Endothelial cell of umbilical vein (primary cell): Measurements from ENCODE around the gene TIMM17A. TPM values are rescaled to one million over a fixed set of nuclear protein-coding genes. Genes with fewer than 3 reads are reported as not detected.

Experiments
- BruUV-seq: library from RNA; stranded (reverse); fragments of 400-500 nt; replicated peaks from 2 replicates; lab custom pipeline; 2021; lab: Mats Ljungman, UMichigan
- CTCF ChIA-PET: fragments of 300-600, 350-600 bp; sonication (Branson Sonifier 250); formaldehyde crosslinking; loops from one replicate; lab custom pipeline; 2021; ENCODE audit warnings: antibody characterized with exemption, inconsistent platforms; lab: Charles Lee
- POLR2A ChIA-PET: fragments of 300-600, 350-600 bp; sonication (Branson Sonifier 250); formaldehyde crosslinking; loops from one replicate; lab custom pipeline; 2021; ENCODE audit warnings: antibody characterized with exemption, inconsistent platforms; lab: Charles Lee
- DNase-seq: peaks from one replicate; pipeline ENCODE4 v3.0.0-alpha.2; 2011; ENCODE audit warnings: low read depth, low spot score
- FAIRE-seq: peaks from 2 replicates; lab custom pipeline; 2011; peaks lifted over from hg19 to GRCh38; lab: Jason Lieb, UNC
- H2AFZ ChIP-seq: 2 replicates; pipeline ENCODE4 v1.6.0; 2012; ENCODE audit warnings: low read depth, low read length, control low read depth, inconsistent platforms
- H3K27ac ChIP-seq: 2 replicates; pipeline ENCODE4 v1.5.1; 2011; ENCODE audit warnings: low read depth, mild to moderate bottlenecking, control low read depth, low read length, moderate library complexity; ENCODE audit not compliant: insufficient read depth
- H3K27me3 ChIP-seq, 2 experiments: 2 replicates each; pipeline versions ENCODE4 v1.6.0 to v1.6.1; 2011; ENCODE audit warnings: low read length in 2 of 2, mixed read lengths in 1 of 2; ENCODE audit not compliant: control insufficient read depth in 2 of 2, insufficient read depth in 2 of 2
- H3K36me3 ChIP-seq, 2 experiments: 2 replicates in 1 of 2; 3 replicates in 1 of 2; pipeline ENCODE4 v1.5.1; 2011; ENCODE audit warnings: low read length in 2 of 2, mild to moderate bottlenecking in 1 of 2, moderate library complexity in 1 of 2; ENCODE audit not compliant: control insufficient read depth in 2 of 2, insufficient read depth in 2 of 2; ENCODE audit errors: extremely low read depth in 1 of 2
- H3K4me1 ChIP-seq: 3 replicates; pipeline ENCODE4 v1.5.1; 2011; ENCODE audit warnings: mild to moderate bottlenecking, low read length; ENCODE audit not compliant: control insufficient read depth, insufficient read depth; ENCODE audit errors: extremely low read depth
- H3K4me2 ChIP-seq: 2 replicates; pipeline ENCODE4 v1.6.1; 2011; ENCODE audit warnings: low read length, control low read depth, mixed read lengths; ENCODE audit not compliant: insufficient read depth
- H3K4me3 ChIP-seq, 3 experiments: fragments of 200-600 bp in 1 of 3; sonication (generic), shearing (Covaris generic) in 1 of 3; replicated peaks in 1 of 3; 2 replicates each; pipeline ENCODE4 v1.5.1; 2011 to 2016; ENCODE audit warnings: control low read depth in 3 of 3, low read length in 3 of 3, mild to moderate bottlenecking in 2 of 3, inconsistent platforms in 1 of 3, low read depth in 1 of 3, moderate library complexity in 1 of 3; ENCODE audit not compliant: insufficient read depth in 1 of 3
- H3K79me2 ChIP-seq: 2 replicates; pipeline ENCODE4 v1.6.0; 2012; ENCODE audit warnings: low read length, inconsistent platforms; ENCODE audit not compliant: control insufficient read depth, insufficient read depth
- H3K9ac ChIP-seq: replicated peaks from 2 replicates; pipeline ENCODE3; 2011; ENCODE audit warnings: low read length, control low read depth; ENCODE audit not compliant: insufficient read depth; ENCODE audit errors: extremely low read depth
- H3K9me1 ChIP-seq: replicated peaks from 3 replicates; pipeline ENCODE4 v1.6.0; 2011; ENCODE audit warnings: mild to moderate bottlenecking, low read length; ENCODE audit not compliant: control insufficient read depth, insufficient read depth; ENCODE audit errors: extremely low read depth
- H3K9me3 ChIP-seq: replicated peaks from 2 replicates; pipeline ENCODE4 v1.5.1; 2012; ENCODE audit warnings: low read length, inconsistent platforms; ENCODE audit not compliant: control insufficient read depth, insufficient read depth
- H4K20me1 ChIP-seq: replicated peaks from 2 replicates; pipeline ENCODE3; 2011; ENCODE audit warnings: mild to moderate bottlenecking, low read length; ENCODE audit not compliant: control insufficient read depth, insufficient read depth; ENCODE audit errors: extremely low read depth
- EZH2 ChIP-seq: IDR thresholded peaks from 2 replicates; pipeline ENCODE4 v1.6.1; 2012; ENCODE audit warnings: borderline replicate concordance, low read depth, mild to moderate bottlenecking, moderate library complexity, low read length, inconsistent platforms; ENCODE audit not compliant: severe bottlenecking
- FOS ChIP-seq: IDR thresholded peaks from 2 replicates; pipeline ENCODE4 v1.6.1; 2011; ENCODE audit warnings: mild to moderate bottlenecking, low read length, moderate library complexity, borderline replicate concordance; ENCODE audit not compliant: insufficient read depth
- GATA2 ChIP-seq: IDR thresholded peaks from 2 replicates; pipeline ENCODE4 v1.7.0; 2011; ENCODE audit warnings: low read depth, mild to moderate bottlenecking, moderate library complexity, mixed read lengths, low read length; ENCODE audit not compliant: insufficient read length, insufficient read depth
- JUN ChIP-seq: IDR thresholded peaks from 2 replicates; pipeline ENCODE4 v1.6.1; 2011; ENCODE audit warnings: borderline replicate concordance, low read depth; ENCODE audit not compliant: insufficient read length, insufficient read depth
- MYC ChIP-seq: IDR thresholded peaks from one replicate; pipeline ENCODE4 v1.6.1; 2011; ENCODE audit warnings: mild to moderate bottlenecking, low read depth, low read length
- POLR2A ChIP-seq: IDR thresholded peaks from 2 replicates; pipeline ENCODE4 v1.6.1; 2012; ENCODE audit warnings: low read depth, mild to moderate bottlenecking, control low read depth, low read length
- POLR2AphosphoS5 ChIP-seq: IDR thresholded peaks from 2 replicates; pipeline ENCODE4 v1.6.1; 2012; ENCODE audit warnings: low read depth, mild to moderate bottlenecking, control low read depth, low read length, moderate library complexity; ENCODE audit not compliant: insufficient read depth
- dilution Hi-C: fragments of 300-500 bp; cut with MboI; formaldehyde crosslinking; loops from one replicate; pipeline ENCODE4 v1.15.0; 2019; ENCODE audit warnings: low sequenced_read_pairs; ENCODE audit not compliant: extremely low pct_ligation_motif_present
- intact Hi-C: fragments of 100-400 bp; cut with micrococcal nuclease; formaldehyde crosslinking; loops from one replicate; pipeline ENCODE4 v1.10.0; 2022
- polyA plus RNA-seq, 4 experiments: library from polyadenylated mRNA; depleted of rRNA in 3 of 4; stranded (reverse) in 3 of 4; unstranded in 1 of 4; fragments of >200 nt; gene quantifications; 2 replicates each; pipeline versions ENCODE4 v1.2.1 to v1.2.3, GENCODE V29; 2011 to 2012; ENCODE audit warnings: missing spikeins in 1 of 4
- total RNA-seq: library from RNA; stranded (reverse); gene quantifications from 2 replicates; pipeline ENCODE4 v1.2.3, GENCODE V29; 2021
- TF ChIP-seq, protein P1 (sequence below): IDR thresholded peaks from 2 replicates; pipeline ENCODE4 v1.6.1; 2011; ENCODE audit not compliant: insufficient read depth, insufficient read length
- TF ChIP-seq, protein P2 (sequence below), 2 donors: IDR thresholded peaks; 1 replicate in 1 of 2; 2 replicates in 1 of 2; pipeline ENCODE4 v1.5.1; 2011; ENCODE audit warnings: low read length in 2 of 2, mild to moderate bottlenecking in 2 of 2, moderate library complexity in 2 of 2, control low read depth in 1 of 2, inconsistent platforms in 1 of 2, low read depth in 1 of 2; ENCODE audit not compliant: insufficient read depth in 1 of 2; ENCODE audit errors: extremely low read depth in 1 of 2

TIMM17A gene
- total and polyA plus RNA-seq, 2 donors (not counting 3 experiments of a cell fraction or from before 2014, with no cell fraction given): 57.9 to 105 TPM

DNA sequence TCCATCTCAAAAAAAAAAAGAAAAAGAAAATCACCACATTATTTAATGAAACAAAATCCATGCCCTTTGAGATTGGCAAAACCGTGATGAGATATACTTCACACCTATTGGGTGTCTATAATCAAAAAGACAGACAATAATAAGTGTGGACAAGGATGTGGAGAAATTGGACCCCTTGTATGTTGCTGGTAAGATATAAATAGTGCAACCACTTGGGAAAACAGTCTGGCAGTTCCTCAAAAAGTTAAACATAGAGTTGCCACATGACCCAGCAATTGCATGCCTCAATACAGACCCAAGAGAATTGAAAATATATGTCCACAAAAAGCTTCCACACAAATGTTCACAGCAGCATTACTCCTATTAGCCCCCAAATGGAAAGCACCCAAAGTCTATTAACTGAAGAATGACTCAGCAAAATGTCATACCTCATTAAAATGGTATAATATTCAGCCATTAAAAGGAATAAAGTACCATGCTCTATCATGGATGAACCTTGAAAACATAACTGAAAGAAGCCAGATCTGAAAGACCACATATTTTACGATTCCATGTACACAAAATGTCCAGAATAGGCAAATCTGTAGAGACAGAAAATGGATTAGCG lies 33.2 kb upstream of the TIMM17A start:
- H3K27me3 ChIP-seq: no peaks in the 10 kb centered on the region
- no peaks in the 10 kb centered on the region for H3K36me3 ChIP-seq
- H3K27ac ChIP-seq: no peak overlapping the region
- POLR2A ChIA-PET: no interaction called here
- dilution Hi-C loops: no loop called here
- H3K9me3 ChIP-seq: no peaks in the 10 kb centered on the region
- TF ChIP-seq, protein P1, sequence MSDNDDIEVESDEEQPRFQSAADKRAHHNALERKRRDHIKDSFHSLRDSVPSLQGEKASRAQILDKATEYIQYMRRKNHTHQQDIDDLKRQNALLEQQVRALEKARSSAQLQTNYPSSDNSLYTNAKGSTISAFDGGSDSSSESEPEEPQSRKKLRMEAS: no peak
- TF ChIP-seq POLR2A (no peak), MYC (no peak), GATA2 (no peak), JUN (no peak), FOS (no peak), EZH2 (no peak), POLR2AphosphoS5 (no peak)
- TF ChIP-seq, protein P2, sequence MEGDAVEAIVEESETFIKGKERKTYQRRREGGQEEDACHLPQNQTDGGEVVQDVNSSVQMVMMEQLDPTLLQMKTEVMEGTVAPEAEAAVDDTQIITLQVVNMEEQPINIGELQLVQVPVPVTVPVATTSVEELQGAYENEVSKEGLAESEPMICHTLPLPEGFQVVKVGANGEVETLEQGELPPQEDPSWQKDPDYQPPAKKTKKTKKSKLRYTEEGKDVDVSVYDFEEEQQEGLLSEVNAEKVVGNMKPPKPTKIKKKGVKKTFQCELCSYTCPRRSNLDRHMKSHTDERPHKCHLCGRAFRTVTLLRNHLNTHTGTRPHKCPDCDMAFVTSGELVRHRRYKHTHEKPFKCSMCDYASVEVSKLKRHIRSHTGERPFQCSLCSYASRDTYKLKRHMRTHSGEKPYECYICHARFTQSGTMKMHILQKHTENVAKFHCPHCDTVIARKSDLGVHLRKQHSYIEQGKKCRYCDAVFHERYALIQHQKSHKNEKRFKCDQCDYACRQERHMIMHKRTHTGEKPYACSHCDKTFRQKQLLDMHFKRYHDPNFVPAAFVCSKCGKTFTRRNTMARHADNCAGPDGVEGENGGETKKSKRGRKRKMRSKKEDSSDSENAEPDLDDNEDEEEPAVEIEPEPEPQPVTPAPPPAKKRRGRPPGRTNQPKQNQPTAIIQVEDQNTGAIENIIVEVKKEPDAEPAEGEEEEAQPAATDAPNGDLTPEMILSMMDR (IDR thresholded peaks at IDR 0.05; ENCODE audit: extremely low read depth in 1 of 2, insufficient read depth in 1 of 2, low read depth in 1 of 2, low read length in 2 of 2): no peak
- no peak overlapping the region for H3K9ac ChIP-seq
- H3K79me2 ChIP-seq: no peaks in the 10 kb centered on the region
- no peak for DNase-seq
- intact Hi-C loops: no loop called here
- H3K9me1 ChIP-seq: no peaks in the 10 kb centered on the region
- H4K20me1 ChIP-seq: no peaks in the 10 kb centered on the region
- no peak overlapping the region for H3K4me3 ChIP-seq
- H3K4me1 ChIP-seq: peaks cover 9% of the 10 kb centered on the region
- no TSS peak for BruUV-seq
- H3K4me2 ChIP-seq: no peak overlapping the region
- H2AFZ ChIP-seq: no peak overlapping the region
- CTCF ChIA-PET: no interaction called here
- no peak for FAIRE-seq
